ENCODE data around the gene CARD8. TPM values are rescaled to one million over a fixed set of nuclear protein-coding genes. Genes with fewer than 3 reads are reported as not detected.

CARD8 gene
- polyA plus RNA-seq, 1 donor from 2014 or later = 23.0 TPM

DNA sequence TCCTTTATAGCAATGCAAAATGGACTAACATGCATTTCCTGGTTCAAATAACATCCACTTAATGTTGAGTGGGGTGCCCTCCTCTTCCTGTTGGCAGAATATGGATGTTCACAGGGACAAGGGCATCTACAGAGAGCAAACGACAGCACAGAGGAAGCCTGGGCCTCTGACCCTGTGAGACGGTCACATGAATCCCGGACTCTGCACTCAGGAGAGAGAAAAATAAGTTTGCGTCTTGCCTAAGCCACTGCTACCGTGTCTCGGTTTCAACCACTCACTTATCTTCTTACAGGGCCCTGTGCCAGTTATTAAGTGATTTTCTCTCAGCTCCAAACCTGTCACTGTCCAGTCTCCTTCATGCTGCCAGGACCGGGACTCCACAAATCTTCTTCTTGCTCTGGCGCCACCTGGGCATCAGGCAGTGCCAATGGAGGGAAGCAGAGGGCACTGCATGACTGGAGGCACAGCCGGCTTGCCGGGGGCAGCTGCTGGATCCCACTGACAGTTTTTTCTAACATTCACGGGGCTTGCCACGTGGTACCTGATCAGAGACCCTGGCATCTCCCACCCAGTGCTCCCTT lies 97.4 kb downstream of the CARD8 start:
- H3K9ac ChIP-seq (ENCODE audit: low read length) = no peak overlapping the region
- no peak overlapping the region for H3K27ac ChIP-seq (ENCODE audit: low read length)
- H3K9me2 ChIP-seq (ENCODE audit: insufficient read depth, low read length) = no peaks in the 10 kb centered on the region
- no peaks in the 10 kb centered on the region for H3F3A ChIP-seq (ENCODE audit: insufficient read depth, low read length, poor library complexity, severe bottlenecking)
- H3K9me3 ChIP-seq (ENCODE audit: low read length) = no peaks in the 10 kb centered on the region
- no peaks in the 10 kb centered on the region for H3K79me2 ChIP-seq (replicated peaks; ENCODE audit: insufficient read depth, low read length)
- H3K36me3 ChIP-seq (ENCODE audit: insufficient read depth, low read length) = no peaks in the 10 kb centered on the region
- H3K4me3 ChIP-seq (ENCODE audit: low read length) = no peak overlapping the region
- TF ChIP-seq MXI1 (conservative IDR thresholded peaks at IDR 0.05; ENCODE audit: poor library complexity, severe bottlenecking) (no peak), EP300 (conservative IDR thresholded peaks at IDR 0.05; ENCODE audit: poor library complexity, severe bottlenecking) (no peak), RAD21 (conservative IDR thresholded peaks at IDR 0.05) (no peak), EZH2 (IDR thresholded peaks at IDR 0.05; ENCODE audit: borderline replicate concordance, insufficient read depth, low read length, poor library complexity, severe bottlenecking) (no peak), TAF1 (IDR thresholded peaks at IDR 0.05; ENCODE audit: low read depth) (no peak), SMC3 (conservative IDR thresholded peaks at IDR 0.05; ENCODE audit: poor library complexity) (no peak), POLR2AphosphoS5 (IDR thresholded peaks at IDR 0.05) (no peak)
- TF ChIP-seq, protein P1, sequence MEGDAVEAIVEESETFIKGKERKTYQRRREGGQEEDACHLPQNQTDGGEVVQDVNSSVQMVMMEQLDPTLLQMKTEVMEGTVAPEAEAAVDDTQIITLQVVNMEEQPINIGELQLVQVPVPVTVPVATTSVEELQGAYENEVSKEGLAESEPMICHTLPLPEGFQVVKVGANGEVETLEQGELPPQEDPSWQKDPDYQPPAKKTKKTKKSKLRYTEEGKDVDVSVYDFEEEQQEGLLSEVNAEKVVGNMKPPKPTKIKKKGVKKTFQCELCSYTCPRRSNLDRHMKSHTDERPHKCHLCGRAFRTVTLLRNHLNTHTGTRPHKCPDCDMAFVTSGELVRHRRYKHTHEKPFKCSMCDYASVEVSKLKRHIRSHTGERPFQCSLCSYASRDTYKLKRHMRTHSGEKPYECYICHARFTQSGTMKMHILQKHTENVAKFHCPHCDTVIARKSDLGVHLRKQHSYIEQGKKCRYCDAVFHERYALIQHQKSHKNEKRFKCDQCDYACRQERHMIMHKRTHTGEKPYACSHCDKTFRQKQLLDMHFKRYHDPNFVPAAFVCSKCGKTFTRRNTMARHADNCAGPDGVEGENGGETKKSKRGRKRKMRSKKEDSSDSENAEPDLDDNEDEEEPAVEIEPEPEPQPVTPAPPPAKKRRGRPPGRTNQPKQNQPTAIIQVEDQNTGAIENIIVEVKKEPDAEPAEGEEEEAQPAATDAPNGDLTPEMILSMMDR (IDR thresholded peaks at IDR 0.05; ENCODE audit: poor library complexity, severe bottlenecking) = no peak
- TF ChIP-seq, protein P2, sequence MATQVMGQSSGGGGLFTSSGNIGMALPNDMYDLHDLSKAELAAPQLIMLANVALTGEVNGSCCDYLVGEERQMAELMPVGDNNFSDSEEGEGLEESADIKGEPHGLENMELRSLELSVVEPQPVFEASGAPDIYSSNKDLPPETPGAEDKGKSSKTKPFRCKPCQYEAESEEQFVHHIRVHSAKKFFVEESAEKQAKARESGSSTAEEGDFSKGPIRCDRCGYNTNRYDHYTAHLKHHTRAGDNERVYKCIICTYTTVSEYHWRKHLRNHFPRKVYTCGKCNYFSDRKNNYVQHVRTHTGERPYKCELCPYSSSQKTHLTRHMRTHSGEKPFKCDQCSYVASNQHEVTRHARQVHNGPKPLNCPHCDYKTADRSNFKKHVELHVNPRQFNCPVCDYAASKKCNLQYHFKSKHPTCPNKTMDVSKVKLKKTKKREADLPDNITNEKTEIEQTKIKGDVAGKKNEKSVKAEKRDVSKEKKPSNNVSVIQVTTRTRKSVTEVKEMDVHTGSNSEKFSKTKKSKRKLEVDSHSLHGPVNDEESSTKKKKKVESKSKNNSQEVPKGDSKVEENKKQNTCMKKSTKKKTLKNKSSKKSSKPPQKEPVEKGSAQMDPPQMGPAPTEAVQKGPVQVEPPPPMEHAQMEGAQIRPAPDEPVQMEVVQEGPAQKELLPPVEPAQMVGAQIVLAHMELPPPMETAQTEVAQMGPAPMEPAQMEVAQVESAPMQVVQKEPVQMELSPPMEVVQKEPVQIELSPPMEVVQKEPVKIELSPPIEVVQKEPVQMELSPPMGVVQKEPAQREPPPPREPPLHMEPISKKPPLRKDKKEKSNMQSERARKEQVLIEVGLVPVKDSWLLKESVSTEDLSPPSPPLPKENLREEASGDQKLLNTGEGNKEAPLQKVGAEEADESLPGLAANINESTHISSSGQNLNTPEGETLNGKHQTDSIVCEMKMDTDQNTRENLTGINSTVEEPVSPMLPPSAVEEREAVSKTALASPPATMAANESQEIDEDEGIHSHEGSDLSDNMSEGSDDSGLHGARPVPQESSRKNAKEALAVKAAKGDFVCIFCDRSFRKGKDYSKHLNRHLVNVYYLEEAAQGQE (IDR thresholded peaks at IDR 0.05; ENCODE audit: borderline replicate concordance) = no peak
- H3K4me2 ChIP-seq (ENCODE audit: low read length) = no peak overlapping the region
- H3K27me3 ChIP-seq (ENCODE audit: insufficient read depth, low read depth, low read length) = no peaks in the 10 kb centered on the region
- H4K20me1 ChIP-seq (ENCODE audit: insufficient read depth) = no peaks in the 10 kb centered on the region
- H2AFZ ChIP-seq (ENCODE audit: low read depth, low read length) = no peak overlapping the region

Other genes with a start within 250 kb of the CARD8 start
- not detected in 2 replicates for gene CABP5, start 211.8 kb downstream of the CARD8 start, polyA plus RNA-seq
- gene PLA2G4C, start 145.1 kb downstream of the CARD8 start, polyA plus RNA-seq = 8.6 and 13.1 TPM in 2 replicates
- gene LIG1, start 85.6 kb downstream of the CARD8 start, polyA plus RNA-seq = 33.9 and 34.8 TPM in 2 replicates
- gene ZSWIM9, start 85.2 kb downstream of the CARD8 start, polyA plus RNA-seq = 2.6 and 4.7 TPM in 2 replicates
- 1.6 and 4.4 TPM in 2 replicates for gene ZNF114, start 14.2 kb upstream of the CARD8 start, polyA plus RNA-seq
- gene EMP3, start 69.6 kb upstream of the CARD8 start, polyA plus RNA-seq = not detected in 2 replicates
- 4.2 and 11.7 TPM in 2 replicates for gene TMEM143, start 108.0 kb upstream of the CARD8 start, polyA plus RNA-seq
- not detected in 2 replicates for gene SYNGR4, start 108.5 kb upstream of the CARD8 start, polyA plus RNA-seq
- 42.3 and 46.9 TPM in 2 replicates for gene KDELR1, start 135.6 kb upstream of the CARD8 start, polyA plus RNA-seq
- gene GRIN2D, start 137.8 kb upstream of the CARD8 start, polyA plus RNA-seq = 1.8 and 2.8 TPM in 2 replicates
- gene GRWD1, start 190.1 kb upstream of the CARD8 start, polyA plus RNA-seq = 10.6 and 11.8 TPM in 2 replicates
- 1.1 and 1.6 TPM in 2 replicates for gene KCNJ14, start 199.7 kb upstream of the CARD8 start, polyA plus RNA-seq
- 314 and 397 TPM in 2 replicates for gene CYTH2, start 213.5 kb upstream of the CARD8 start, polyA plus RNA-seq